ENCODE results near the gene PRSS48. TPM values are rescaled to one million over a fixed set of nuclear protein-coding genes. Genes with fewer than 3 reads are reported as not detected.

The PRSS48 gene, protein sequence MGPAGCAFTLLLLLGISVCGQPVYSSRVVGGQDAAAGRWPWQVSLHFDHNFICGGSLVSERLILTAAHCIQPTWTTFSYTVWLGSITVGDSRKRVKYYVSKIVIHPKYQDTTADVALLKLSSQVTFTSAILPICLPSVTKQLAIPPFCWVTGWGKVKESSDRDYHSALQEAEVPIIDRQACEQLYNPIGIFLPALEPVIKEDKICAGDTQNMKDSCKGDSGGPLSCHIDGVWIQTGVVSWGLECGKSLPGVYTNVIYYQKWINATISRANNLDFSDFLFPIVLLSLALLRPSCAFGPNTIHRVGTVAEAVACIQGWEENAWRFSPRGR
- total RNA-seq = not detected in 2 replicates

DNA sequence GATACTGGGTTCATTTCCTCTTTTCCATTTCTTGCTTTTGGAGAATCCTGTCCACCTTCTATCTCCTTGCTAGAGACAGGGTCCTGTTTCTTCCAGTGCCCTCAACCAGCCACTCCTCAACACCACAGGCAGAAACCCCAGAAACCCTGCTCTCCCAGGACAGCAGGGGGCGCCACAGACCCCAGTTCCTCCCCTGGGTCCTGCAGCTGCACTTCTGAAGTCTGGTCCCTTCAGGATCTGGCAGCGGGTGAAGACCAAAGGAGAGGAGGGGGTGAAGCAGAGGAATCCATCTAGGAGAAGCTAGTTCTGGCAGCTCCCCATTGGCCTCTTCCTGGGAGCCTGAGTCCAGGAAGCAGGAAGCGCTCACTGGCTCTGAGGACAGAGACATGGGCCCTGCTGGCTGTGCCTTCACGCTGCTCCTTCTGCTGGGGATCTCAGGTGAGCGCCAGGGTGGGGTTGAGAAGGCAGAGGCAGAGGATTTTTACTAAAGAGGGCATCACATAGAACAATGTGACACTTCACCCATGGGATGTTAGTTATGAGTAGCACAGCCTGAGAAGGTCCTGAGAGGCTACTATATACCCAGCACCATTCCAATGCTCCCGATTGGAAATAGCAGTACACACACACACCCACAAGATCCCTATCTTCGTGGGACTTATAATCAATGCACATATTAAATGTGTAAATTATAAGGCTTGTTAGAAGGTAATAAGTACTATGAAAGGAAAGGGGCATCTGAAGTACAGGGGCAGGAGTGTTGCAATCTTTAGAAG is at the start of gene PRSS48:
Gene PRSS48, plus strand, starts transcription at position 375 of the 776 bp plus-strand sequence. Its CDS starts 12 bp downstream, at position 387.
- no peak within 1 kb of the TSS for H3K4me3 ChIP-seq (ENCODE audit: low read depth, low read length)
- no peaks in the 10 kb centered on the region for H3K36me3 ChIP-seq (ENCODE audit: control insufficient read depth, insufficient read depth, low read length)
- H3K27me3 ChIP-seq (ENCODE audit: control insufficient read depth, insufficient read depth, low read length) = no peaks in the 10 kb centered on the region
- TF ChIP-seq, protein P1, sequence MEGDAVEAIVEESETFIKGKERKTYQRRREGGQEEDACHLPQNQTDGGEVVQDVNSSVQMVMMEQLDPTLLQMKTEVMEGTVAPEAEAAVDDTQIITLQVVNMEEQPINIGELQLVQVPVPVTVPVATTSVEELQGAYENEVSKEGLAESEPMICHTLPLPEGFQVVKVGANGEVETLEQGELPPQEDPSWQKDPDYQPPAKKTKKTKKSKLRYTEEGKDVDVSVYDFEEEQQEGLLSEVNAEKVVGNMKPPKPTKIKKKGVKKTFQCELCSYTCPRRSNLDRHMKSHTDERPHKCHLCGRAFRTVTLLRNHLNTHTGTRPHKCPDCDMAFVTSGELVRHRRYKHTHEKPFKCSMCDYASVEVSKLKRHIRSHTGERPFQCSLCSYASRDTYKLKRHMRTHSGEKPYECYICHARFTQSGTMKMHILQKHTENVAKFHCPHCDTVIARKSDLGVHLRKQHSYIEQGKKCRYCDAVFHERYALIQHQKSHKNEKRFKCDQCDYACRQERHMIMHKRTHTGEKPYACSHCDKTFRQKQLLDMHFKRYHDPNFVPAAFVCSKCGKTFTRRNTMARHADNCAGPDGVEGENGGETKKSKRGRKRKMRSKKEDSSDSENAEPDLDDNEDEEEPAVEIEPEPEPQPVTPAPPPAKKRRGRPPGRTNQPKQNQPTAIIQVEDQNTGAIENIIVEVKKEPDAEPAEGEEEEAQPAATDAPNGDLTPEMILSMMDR (IDR thresholded peaks at IDR 0.05; ENCODE audit: insufficient read depth, low read length, poor library complexity, severe bottlenecking) = peak; percentile 82
- no peak for DNase-seq (ENCODE audit: low read depth)

DNA sequence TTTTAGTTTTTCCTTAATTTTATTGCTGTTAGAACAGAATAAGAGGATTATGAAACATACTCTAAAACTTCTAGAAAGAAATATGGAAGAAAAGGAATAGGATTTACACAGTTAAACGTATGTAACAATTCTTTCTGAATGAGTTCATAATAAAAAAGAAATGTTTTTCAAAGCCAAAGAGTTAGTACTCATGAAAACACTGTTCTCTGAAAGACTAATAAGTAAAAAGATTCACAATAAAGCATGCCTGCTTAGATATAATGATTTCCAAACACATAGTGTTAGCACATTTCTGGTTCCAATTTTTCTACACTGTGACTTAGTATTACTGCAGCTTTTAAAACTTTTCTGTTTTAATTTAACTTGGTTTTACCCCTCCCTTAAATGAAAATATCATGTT is 49.8 kb upstream of the PRSS48 start:
- DNase-seq (ENCODE audit: low read depth) = no peak
- Histone ChIP-seq H3K4me3 (ENCODE audit: low read depth, low read length) (no peak overlapping the region), H3K36me3 (ENCODE audit: control insufficient read depth, insufficient read depth, low read length) (no peaks in the 10 kb centered on the region), H3K27me3 (ENCODE audit: control insufficient read depth, insufficient read depth, low read length) (no peaks in the 10 kb centered on the region)
- TF ChIP-seq, protein P1 (IDR thresholded peaks at IDR 0.05; ENCODE audit: insufficient read depth, low read length, poor library complexity, severe bottlenecking) = no peak

DNA sequence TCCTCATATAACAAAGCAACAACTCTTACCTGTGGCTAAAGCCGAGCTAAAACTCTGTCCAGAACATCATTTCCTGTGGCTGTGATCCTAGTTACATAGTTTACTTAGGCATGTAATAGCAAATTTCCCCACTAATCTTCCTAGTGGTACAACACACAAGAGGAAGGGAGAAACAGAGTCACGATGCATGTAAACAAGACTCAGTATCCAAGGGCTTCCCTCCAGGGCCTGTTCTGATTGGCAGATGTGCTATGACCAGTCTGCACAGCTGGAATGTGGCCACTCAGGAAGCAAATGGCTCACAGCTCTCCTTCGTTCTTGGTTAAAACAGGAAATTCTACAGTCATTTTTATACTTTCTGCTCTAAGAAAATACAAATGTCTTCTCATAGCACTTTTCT is 49.2 kb upstream of the PRSS48 start:
- peak; percentile 41 for DNase-seq (ENCODE audit: low read depth)
- TF ChIP-seq, protein P1 (IDR thresholded peaks at IDR 0.05; ENCODE audit: insufficient read depth, low read length, poor library complexity, severe bottlenecking) = no peak
- Histone ChIP-seq H3K36me3 (ENCODE audit: control insufficient read depth, insufficient read depth, low read length) (no peaks in the 10 kb centered on the region), H3K27me3 (ENCODE audit: control insufficient read depth, insufficient read depth, low read length) (no peaks in the 10 kb centered on the region), H3K4me3 (ENCODE audit: low read depth, low read length) (no peak overlapping the region)

DNA sequence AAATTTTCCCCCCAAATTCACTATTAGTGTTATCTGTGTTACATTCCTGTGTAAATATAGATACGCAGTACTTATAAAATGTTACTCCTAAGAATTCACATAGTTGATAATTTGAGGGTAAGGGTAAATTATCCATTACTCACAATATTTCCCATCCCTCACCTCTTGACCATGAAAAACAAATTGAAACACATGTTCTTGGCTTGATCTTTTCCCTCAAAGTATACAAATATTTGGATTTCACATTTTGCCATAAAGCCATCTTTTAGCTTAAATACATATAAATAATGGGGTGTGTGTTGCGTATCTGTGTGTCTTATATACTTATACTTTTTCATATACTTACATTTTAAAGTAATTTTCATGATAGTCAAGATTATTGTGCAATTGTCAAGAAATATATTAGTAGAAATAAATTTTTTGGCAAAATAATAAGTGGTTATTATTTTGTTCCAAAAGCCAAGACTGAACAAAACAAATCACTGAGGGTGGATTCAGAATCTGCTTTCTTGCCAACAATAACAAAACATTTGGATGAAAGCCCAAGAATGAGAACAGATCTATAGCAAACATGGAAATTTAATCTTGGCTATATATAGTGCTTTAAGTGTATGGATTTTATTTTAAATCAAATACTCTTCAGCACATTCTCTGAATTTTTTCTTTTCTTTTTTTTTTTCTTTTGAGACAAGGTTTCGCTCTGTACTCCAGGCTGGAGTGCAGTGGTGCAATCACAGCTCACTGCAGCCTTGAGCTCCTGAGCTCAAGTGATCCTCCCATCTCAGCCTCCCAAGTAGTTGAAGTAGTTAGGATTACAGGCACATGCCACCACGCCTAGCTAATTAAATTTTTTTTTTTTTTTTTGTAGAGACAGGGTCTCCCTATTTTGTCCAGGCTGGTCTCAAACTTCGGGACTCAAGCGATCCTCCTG is 48.5 kb upstream of the PRSS48 start:
- Histone ChIP-seq H3K36me3 (ENCODE audit: control insufficient read depth, insufficient read depth, low read length) (no peaks in the 10 kb centered on the region), H3K4me3 (ENCODE audit: low read depth, low read length) (no peak overlapping the region), H3K27me3 (ENCODE audit: control insufficient read depth, insufficient read depth, low read length) (no peaks in the 10 kb centered on the region)
- DNase-seq (ENCODE audit: low read depth) = no peak
- TF ChIP-seq, protein P1 (IDR thresholded peaks at IDR 0.05; ENCODE audit: insufficient read depth, low read length, poor library complexity, severe bottlenecking) = no peak

DNA sequence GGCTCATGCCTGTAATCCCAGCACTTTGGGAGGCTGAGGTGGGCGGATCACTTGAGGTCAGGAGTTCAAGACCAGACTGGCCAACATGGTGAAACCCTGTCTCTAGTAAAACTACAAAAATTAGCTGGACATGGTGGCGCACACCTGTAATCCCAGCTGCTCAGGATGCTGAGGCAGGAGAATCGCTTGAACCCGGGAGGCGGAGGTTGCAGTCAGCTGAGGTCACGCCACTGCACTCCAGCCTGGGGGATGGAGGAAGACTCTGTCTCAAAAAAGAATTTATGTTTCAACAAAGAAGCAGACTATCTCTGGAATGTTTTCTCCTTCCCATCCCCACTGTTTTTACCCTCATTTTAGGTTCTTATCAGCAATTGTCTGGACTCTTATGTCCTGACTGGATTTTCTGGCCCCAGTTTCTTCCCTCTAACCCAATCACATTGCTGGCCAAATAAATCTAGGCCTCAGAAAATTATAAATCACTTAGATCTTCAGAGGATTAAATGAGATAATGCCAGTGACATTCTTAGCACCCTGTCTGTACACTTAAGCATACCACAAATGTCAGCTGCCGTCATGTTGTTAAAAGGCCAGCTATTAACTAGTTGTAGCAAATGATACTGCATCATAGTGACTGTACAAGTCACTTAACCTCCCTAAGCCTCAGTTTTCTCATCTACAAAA is 44.9 kb upstream of the PRSS48 start:
- Histone ChIP-seq H3K27me3 (ENCODE audit: control insufficient read depth, insufficient read depth, low read length) (no peaks in the 10 kb centered on the region), H3K4me3 (ENCODE audit: low read depth, low read length) (no peak overlapping the region), H3K36me3 (ENCODE audit: control insufficient read depth, insufficient read depth, low read length) (no peaks in the 10 kb centered on the region)
- TF ChIP-seq, protein P1 (IDR thresholded peaks at IDR 0.05; ENCODE audit: insufficient read depth, low read length, poor library complexity, severe bottlenecking) = no peak
- DNase-seq (ENCODE audit: low read depth) = no peak
